ENCODE results near the gene EEA1. TPM values are rescaled to one million over a fixed set of nuclear protein-coding genes. Genes with fewer than 3 reads are reported as not detected.

The EEA1 gene
- total RNA-seq, 1 donor from 2014 or later: 11.6 TPM

DNA sequence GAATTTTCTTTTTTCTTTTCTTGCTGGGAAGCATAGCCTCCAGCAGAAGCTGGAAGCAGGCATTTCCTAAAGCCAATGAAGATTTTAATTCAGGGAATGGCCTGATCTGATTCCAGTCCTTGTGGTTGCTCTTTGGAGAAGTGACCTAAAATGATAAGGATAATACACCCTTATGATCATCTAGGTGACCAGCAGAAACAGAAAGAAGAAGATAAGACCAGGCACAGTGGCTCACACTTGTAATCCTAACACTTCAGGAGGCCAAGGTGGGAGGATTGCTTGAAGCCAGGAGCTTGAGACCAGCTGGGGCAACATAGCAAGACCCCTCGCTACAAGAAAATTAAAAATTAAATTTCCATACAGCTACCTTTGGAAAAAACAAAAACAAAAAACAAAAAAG, 51.2 kb downstream of the EEA1 start:
- Histone ChIP-seq H3K27ac (no peak overlapping the region), H3K79me2 (ENCODE audit: low read depth) (no peaks in the 10 kb centered on the region), H3K4me1 (peaks cover 4% of the 10 kb centered on the region), H3K36me3 (no peaks in the 10 kb centered on the region), H3F3A (ENCODE audit: low read depth) (no peaks in the 10 kb centered on the region), H2AFZ (replicated peaks) (no peak overlapping the region), H3K9me3 (ENCODE audit: low read depth) (no peaks in the 10 kb centered on the region), H3K4me2 (no peak overlapping the region), H4K20me1 (ENCODE audit: low read depth) (no peaks in the 10 kb centered on the region), H3K9ac (no peak overlapping the region), H3K27me3 (no peaks in the 10 kb centered on the region), H3K4me3 (no peak overlapping the region)
- no peak overlapping the region for H3K4me3 Mint-ChIP-seq
- H3K27ac Mint-ChIP-seq: no peak overlapping the region
- no peaks in the 10 kb centered on the region for H3K27me3 Mint-ChIP-seq (ENCODE audit: insufficient read depth, low read depth)
- H3K36me3 Mint-ChIP-seq: peaks cover 10% of the 10 kb centered on the region
- TF ChIP-seq EZH2phosphoT487 (IDR thresholded peaks at IDR 0.05) (no peak), EZH2 (IDR thresholded peaks at IDR 0.05) (no peak)
- TF ChIP-seq, protein P1, sequence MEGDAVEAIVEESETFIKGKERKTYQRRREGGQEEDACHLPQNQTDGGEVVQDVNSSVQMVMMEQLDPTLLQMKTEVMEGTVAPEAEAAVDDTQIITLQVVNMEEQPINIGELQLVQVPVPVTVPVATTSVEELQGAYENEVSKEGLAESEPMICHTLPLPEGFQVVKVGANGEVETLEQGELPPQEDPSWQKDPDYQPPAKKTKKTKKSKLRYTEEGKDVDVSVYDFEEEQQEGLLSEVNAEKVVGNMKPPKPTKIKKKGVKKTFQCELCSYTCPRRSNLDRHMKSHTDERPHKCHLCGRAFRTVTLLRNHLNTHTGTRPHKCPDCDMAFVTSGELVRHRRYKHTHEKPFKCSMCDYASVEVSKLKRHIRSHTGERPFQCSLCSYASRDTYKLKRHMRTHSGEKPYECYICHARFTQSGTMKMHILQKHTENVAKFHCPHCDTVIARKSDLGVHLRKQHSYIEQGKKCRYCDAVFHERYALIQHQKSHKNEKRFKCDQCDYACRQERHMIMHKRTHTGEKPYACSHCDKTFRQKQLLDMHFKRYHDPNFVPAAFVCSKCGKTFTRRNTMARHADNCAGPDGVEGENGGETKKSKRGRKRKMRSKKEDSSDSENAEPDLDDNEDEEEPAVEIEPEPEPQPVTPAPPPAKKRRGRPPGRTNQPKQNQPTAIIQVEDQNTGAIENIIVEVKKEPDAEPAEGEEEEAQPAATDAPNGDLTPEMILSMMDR (IDR thresholded peaks at IDR 0.05): no peak
- no peaks in the 10 kb centered on the region for H3K9me3 Mint-ChIP-seq
- no peaks in the 10 kb centered on the region for H3K4me1 Mint-ChIP-seq
- DNase-seq (ENCODE audit: low spot score): no peak

DNA sequence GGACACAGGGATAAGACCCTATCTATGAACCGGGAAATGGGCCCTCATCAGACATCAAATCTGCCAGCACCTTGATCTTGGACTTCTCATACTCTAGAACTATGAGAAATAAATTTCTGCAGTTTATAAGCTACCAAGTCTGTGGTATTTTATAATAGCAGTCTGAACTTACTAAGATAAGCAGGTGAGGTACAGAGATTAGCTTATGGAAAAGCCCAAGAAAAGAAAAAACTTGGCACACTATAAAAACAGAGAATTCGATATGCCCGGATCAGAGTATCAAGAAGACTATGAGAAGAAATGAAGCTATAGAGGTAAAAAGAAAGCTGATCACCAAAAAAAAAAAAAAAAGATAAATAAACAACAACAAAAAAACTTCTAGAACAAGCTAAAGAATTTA, 52.6 kb downstream of the EEA1 start:
- Histone ChIP-seq H3K4me2 (no peak overlapping the region), H3K36me3 (no peaks in the 10 kb centered on the region), H3K27ac (no peak overlapping the region), H3K9me3 (ENCODE audit: low read depth) (no peaks in the 10 kb centered on the region), H2AFZ (replicated peaks) (no peak overlapping the region), H3K9ac (no peak overlapping the region), H3F3A (ENCODE audit: low read depth) (no peaks in the 10 kb centered on the region), H3K4me3 (no peak overlapping the region), H3K27me3 (no peaks in the 10 kb centered on the region), H3K4me1 (peaks cover 4% of the 10 kb centered on the region), H4K20me1 (ENCODE audit: low read depth) (no peaks in the 10 kb centered on the region), H3K79me2 (ENCODE audit: low read depth) (no peaks in the 10 kb centered on the region)
- TF ChIP-seq EZH2phosphoT487 (IDR thresholded peaks at IDR 0.05) (no peak), EZH2 (IDR thresholded peaks at IDR 0.05) (no peak)
- TF ChIP-seq, protein P1 (IDR thresholded peaks at IDR 0.05): no peak
- Mint-ChIP-seq H3K27ac (no peak overlapping the region), H3K36me3 (peaks cover 7% of the 10 kb centered on the region), H3K27me3 (ENCODE audit: insufficient read depth, low read depth) (no peaks in the 10 kb centered on the region), H3K9me3 (no peaks in the 10 kb centered on the region), H3K4me1 (no peaks in the 10 kb centered on the region), H3K4me3 (no peak overlapping the region)
- DNase-seq (ENCODE audit: low spot score): no peak

DNA sequence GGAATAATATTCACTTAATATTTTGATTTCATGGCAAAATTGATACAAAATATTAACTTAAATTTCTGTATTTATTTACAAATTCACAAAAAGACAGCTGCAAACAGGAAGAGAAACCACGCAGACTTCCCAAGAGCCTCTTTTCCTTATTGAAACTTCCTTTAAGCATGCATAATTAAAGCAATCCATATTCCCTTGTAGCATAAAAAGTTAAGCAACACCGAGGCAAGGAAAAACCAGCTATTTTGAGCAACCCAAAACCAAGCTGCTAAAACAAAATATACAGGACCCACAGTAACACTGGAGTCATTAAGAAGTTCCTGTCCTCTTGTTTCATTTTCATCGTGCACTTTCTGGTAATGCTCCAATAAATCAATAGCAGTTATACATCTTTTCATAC, 58.0 kb downstream of the EEA1 start:
- Histone ChIP-seq H3K4me2 (no peak overlapping the region), H3K4me3 (no peak overlapping the region), H3K36me3 (no peaks in the 10 kb centered on the region), H3F3A (ENCODE audit: low read depth) (no peaks in the 10 kb centered on the region), H3K4me1 (no peaks in the 10 kb centered on the region), H2AFZ (replicated peaks) (no peak overlapping the region), H3K9me3 (ENCODE audit: low read depth) (no peaks in the 10 kb centered on the region), H3K27me3 (no peaks in the 10 kb centered on the region), H3K9ac (no peak overlapping the region), H3K79me2 (ENCODE audit: low read depth) (no peaks in the 10 kb centered on the region), H4K20me1 (ENCODE audit: low read depth) (no peaks in the 10 kb centered on the region), H3K27ac (no peak overlapping the region)
- H3K27ac Mint-ChIP-seq: no peak overlapping the region
- no peaks in the 10 kb centered on the region for H3K9me3 Mint-ChIP-seq
- H3K4me1 Mint-ChIP-seq: no peaks in the 10 kb centered on the region
- no peaks in the 10 kb centered on the region for H3K27me3 Mint-ChIP-seq (ENCODE audit: insufficient read depth, low read depth)
- TF ChIP-seq EZH2phosphoT487 (IDR thresholded peaks at IDR 0.05): no peak
- TF ChIP-seq EZH2 (IDR thresholded peaks at IDR 0.05): no peak
- TF ChIP-seq, protein P1 (IDR thresholded peaks at IDR 0.05): no peak
- no peak for DNase-seq (ENCODE audit: low spot score)
- no peak overlapping the region for H3K4me3 Mint-ChIP-seq
- no peaks in the 10 kb centered on the region for H3K36me3 Mint-ChIP-seq

Measured in neural progenitor cell (in vitro differentiated cells).